HG03045 (cell line): Measurements from ENCODE around the gene OR1L6.

Experiments
- ATAC-seq: cut with Tn5 transposase; IDR thresholded peaks from one replicate; pipeline ENCODE4 v1.9.1; 2021; ENCODE audit warnings: mild to moderate bottlenecking, moderate library complexity; ENCODE audit not compliant: unreplicated experiment

OR1L6 gene

DNA sequence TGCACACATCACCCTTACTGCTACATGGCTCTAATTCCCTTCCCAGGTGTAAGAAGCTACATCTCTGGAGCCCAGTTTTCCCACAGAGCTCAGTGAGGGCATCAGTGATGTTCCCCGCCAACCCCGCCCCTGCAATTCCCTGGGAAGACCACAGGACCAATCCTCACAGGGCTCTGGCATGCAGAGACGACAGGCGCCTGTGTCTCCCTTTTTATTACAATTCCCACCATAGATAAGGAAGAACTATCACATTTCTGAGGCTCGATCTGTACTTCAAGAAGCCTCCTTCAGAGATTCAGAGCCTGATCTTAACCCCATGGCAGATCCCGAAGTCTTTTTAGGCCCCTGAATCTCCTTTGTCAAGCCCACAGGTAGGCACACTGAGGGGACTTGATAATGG, at the start of gene OR1L6:
Gene OR1L6, plus strand, starts transcription at position 301 of the 400 bp plus-strand sequence. CDS start 7,545 bp downstream, outside the sequence.
- ATAC-seq, result no peak

DNA sequence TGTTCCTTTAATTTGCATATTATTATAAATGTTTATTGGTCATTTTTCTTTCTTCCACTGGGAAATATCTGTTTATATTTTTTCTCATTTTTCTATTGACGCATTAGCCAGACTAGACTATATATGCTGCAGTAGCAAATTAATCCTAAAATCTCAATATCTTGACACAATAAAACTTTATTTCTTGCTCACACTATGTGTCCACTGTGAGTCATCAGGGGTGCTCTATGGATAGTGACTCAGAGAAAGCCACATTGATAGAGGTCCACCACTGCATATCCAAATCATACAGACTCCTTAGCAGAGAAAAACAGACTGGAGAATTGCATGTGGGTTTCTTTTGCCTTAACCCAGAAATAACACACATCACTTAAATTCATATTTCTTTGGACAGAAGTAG, 46.4 kb upstream of the OR1L6 start:
- no peak for ATAC-seq

DNA sequence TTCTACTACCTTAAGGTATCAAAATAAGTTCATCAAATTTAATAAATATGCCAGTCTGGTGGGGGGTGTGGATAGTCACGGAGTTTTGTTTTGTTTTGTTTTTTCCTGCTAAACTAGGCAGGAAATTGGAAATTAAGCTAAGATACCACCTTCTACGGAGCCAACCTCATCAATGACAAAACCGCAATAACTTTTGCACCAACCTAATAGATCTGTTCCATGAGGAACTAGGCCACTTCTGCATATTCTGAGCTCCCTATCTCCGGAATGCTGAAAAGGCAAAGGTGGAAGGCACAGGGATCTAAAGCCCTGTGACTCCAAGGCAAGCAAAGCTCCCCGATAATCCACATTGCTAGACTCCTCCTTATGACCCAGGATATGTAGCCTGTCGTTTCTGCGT, 24.1 kb upstream of the OR1L6 start:
- no peak for ATAC-seq

DNA sequence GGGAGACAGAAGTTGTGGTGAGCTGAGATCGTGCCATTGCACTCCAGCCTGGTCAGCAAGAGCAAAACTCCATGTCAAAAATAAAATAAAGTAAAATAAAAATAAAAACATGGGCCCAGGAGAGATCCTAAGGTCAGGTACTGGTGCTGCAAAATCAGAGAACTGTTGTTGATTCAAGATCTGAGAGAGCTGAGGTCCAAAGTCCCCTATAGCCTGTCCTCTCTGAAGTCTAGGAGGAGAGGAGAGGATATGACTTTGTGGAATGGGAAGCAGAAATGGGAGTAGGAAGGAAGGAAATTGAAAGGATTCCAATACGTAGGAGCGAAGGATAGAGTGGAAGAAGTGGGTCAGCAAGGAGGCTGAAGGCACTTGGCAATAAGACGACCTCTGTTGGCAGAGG, 22.9 kb upstream of the OR1L6 start:
- no peak for ATAC-seq

GRCh38 chr9:122723690-122724089, 18.4 kb upstream of the OR1L6 start, which contains the start of gene OR1L4:
TSS of gene OR1L4 (plus strand) at chr9:122723990. CDS start at chr9:122723990, 0 bp downstream.
- no peak for ATAC-seq

- no peak for ATAC-seq
These were observed 12.7 kb downstream of the OR1L6 start for GRCh38 chr9:122754825-122755224.

DNA sequence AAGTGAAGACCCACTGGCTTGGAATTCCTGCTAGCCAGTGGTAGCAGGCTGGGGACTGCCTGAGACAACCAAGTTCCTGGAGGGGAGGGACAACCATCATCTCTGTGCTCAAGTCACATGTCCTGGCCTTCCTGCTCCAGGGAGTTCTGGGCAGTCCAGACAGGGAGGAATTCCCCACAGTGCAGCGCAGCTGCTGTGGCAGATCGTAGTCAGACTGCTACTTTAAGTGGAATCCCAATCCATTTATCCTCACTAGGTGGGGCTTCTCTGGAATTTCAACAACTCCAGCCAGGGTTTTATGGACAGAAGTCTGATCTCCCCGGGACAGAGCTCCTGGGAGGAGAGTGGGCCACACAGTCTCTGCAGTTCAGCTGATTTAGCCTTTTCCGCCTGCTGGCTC, 25.7 kb downstream of the OR1L6 start:
- no peak for ATAC-seq

DNA sequence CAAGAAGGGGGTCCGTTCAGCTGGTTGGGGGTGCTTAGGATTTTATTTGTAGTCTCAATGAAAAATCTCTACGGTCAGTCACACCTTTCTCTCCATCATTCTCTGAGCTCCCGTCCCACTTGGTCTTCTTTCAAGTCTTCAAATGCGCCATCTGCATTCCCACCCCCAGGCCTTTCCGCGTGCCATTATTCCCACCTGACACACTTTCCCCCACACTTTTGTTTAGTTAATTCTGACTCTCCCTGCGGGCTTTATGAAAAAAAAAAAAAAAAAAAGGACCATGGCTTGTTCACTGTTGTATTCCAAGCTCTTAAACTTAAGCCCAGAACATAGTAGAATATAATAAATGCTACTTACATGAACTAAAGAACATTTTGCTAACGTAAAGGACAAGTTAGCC, 34.9 kb downstream of the OR1L6 start:
- ATAC-seq, result no peak

- no peak for ATAC-seq
These were observed 36.0 kb downstream of the OR1L6 start for GRCh38 chr9:122777935-122778627.

DNA sequence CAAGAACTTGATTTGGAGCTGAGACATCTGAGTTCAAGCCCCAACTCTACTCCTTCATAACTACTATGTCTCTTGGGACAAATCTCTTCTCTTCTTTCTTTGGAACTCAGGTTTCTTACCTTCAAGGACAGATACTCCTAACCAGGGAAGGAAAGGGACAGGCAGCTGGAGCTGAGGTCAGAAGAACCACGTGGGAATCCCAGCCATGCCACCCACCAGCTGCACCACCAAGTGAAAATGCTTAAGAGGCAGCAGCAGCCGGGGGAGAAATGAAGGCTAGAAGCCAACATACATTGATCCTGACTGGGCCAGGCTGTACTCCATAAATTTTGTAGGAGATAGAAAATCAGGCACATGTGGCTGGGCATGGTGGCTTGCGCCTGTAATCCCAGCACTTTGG, 37.1 kb downstream of the OR1L6 start:
- no peak for ATAC-seq

DNA sequence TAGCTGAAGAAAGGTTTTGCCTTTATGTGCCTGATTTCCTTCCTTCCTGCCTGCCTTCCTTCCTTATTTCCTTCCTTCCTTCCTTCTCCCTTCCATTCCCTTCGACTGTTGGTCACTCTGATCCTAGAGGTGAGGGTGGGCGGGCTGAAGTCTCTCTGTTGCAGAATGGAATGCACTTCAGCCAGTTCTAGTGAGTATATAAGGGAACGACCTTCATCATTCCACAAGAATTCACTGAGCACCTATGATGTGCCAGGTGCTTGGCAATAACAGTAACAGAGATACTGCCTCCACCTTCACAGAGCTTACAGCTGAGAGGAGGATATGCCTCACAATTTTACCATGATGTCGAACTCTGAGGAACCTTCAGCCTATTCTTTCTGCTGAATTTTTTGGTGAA, 37.9 kb downstream of the OR1L6 start:
- no peak for ATAC-seq

DNA sequence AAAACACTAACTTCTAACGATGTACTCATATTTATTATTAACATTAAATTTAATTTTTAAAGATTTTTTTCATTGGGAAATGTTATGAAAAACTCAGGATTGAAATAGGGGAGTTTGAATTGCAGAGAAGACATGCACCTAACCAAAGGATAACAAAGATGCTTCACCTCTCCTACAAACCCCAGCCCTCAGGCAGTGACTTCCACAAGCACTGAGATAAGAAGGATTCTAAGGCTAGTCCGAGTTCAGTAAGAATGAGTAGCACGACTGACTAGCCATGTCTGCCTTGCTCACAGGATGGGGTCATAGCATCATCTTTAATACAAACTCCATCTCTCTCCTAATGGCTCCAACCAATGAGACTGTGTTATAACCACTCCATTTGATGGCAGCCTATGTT, 39.6 kb downstream of the OR1L6 start:
- ATAC-seq, result no peak

GRCh38 chr9:122785269-122785668, 43.2 kb downstream of the OR1L6 start:
- no peak for ATAC-seq

GRCh38 chr9:122786338-122786737, 44.2 kb downstream of the OR1L6 start:
- ATAC-seq, result no peak

DNA sequence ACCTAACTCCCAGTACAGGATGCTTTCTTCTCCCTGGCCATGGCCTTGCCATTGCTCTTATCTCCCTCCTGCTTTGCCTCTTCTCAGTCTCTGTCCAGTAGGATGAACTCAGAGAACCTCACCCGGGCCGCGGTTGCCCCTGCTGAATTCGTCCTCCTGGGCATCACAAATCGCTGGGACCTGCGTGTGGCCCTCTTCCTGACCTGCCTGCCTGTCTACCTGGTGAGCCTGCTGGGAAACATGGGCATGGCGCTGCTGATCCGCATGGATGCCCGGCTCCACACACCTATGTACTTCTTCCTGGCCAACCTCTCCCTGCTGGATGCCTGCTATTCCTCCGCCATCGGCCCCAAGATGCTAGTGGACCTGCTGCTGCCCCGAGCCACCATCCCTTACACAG, 46.7 kb downstream of the OR1L6 start, which contains the start of gene OR5C1:
Gene OR5C1, plus strand, starts transcription at position 103 of the 400 bp plus-strand sequence. Its CDS starts 0 bp downstream, at position 103.
- no peak for ATAC-seq

DNA sequence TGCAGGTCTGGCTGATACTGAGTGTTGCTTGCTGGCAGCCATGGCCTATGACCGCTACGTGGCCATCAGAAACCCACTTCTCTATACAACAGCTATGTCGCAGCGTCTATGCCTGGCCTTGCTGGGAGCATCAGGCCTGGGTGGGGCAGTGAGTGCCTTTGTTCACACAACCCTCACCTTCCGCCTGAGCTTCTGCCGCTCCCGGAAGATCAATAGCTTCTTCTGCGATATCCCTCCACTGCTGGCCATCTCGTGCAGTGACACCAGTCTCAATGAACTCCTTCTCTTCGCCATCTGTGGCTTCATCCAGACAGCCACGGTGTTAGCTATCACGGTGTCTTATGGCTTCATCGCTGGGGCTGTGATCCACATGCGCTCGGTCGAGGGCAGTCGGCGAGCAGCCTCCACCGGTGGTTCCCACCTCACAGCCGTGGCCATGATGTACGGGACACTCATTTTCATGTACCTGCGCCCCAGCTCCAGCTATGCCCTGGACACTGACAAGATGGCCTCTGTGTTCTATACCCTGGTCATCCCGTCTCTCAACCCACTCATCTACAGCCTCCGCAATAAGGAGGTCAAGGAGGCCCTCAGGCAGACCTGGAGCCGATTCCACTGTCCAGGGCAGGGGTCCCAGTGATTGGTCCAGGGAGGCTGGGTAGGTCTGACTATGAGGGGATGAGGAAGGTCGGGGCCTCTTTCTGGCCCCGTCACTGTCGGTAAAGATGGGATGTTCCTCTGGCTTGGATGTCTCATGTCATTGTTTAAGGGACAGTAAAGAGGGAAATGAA, 47.3 kb downstream of the OR1L6 start:
- ATAC-seq, result no peak

- no peak for ATAC-seq
These were observed 50.0 kb downstream of the OR1L6 start for GRCh38 chr9:122791872-122792669.

DNA sequence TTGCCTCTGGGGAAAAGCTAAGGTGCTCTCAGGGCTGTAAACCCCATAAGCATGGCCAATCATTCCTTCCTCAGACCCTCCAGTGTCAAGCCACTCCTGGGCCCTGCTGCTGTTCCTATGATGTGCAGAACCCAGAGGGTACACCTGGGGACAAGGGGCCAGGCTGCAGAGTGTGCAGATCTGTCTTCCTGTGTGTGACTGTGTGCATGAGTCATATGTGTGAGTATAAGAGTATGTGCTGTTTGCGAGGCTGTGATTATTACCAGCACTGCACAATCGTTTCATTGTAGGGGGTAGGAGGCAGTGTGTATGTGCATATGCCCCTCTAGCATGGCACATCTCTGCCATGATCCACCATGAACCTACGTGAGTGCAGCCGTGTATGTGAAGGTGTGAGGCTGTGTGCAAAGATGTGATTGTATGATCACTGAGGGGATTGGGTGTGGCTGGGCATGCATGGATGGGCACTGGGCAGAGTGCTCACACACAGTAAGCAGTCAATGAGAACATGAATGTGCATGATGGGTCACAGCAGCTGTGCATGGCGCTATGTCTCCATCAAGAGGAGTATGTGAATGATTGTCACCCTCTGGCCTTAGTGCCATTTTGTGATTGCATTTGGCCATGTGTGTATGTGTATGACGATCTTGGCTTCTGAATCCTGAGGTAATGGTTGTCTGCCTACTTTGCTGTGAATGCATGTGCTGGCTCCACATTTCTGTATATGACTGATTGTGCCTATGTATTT, 55.4 kb downstream of the OR1L6 start:
- no peak for ATAC-seq
